Keratinocyte (primary cell): Measurements from ENCODE around the gene CEBPE. TPM values are rescaled to one million over a fixed set of nuclear protein-coding genes. Genes with fewer than 3 reads are reported as not detected.

Source experiments
- DNase-seq: peaks from one replicate; pipeline ENCODE4 v3.0.0-alpha.2; 2011; ENCODE audit warnings: low read depth, missing footprints, low spot score
- FAIRE-seq: peaks from 2 replicates; lab custom pipeline; 2011; peaks lifted over from hg19 to GRCh38; lab: Jason Lieb, UNC
- H2AFZ ChIP-seq: 2 replicates; pipeline ENCODE4 v1.6.0; 2012; ENCODE audit warnings: low read length, control low read depth, inconsistent platforms; ENCODE audit not compliant: control insufficient read depth
- H3K27ac ChIP-seq: 2 replicates; pipeline ENCODE4 v1.5.1; 2011; ENCODE audit warnings: low read length; ENCODE audit not compliant: control insufficient read depth, insufficient read depth
- H3K27me3 ChIP-seq: 3 replicates; pipeline ENCODE4 v1.6.0; 2011; ENCODE audit warnings: low read length; ENCODE audit not compliant: control insufficient read depth, insufficient read depth; ENCODE audit errors: extremely low read depth
- H3K36me3 ChIP-seq, 2 experiments: 2 replicates in 1 of 2; 3 replicates in 1 of 2; pipeline ENCODE4 v1.5.1; 2011; ENCODE audit warnings: low read length in 2 of 2, mild to moderate bottlenecking in 1 of 2; ENCODE audit not compliant: control insufficient read depth in 2 of 2, insufficient read depth in 2 of 2; ENCODE audit errors: extremely low read depth in 1 of 2
- H3K4me1 ChIP-seq: 3 replicates; pipeline ENCODE4 v1.5.1; 2011; ENCODE audit warnings: low read length; ENCODE audit not compliant: control insufficient read depth, insufficient read depth; ENCODE audit errors: extremely low read depth
- H3K4me2 ChIP-seq: 3 replicates; pipeline ENCODE4 v1.6.0; 2011; ENCODE audit warnings: low read depth, low read length; ENCODE audit not compliant: control insufficient read depth, insufficient read depth; ENCODE audit errors: extremely low read depth
- H3K4me3 ChIP-seq, 3 experiments: fragments of 200-600 bp in 1 of 3; sonication (generic) in 1 of 3; 2 replicates in 2 of 3; 3 replicates in 1 of 3; pipeline ENCODE4 v1.5.1; 2011 to 2016; ENCODE audit warnings: low read length in 3 of 3, mild to moderate bottlenecking in 3 of 3, control low read depth in 2 of 3, inconsistent platforms in 1 of 3, low read depth in 1 of 3, mixed read lengths in 1 of 3, mixed run types in 1 of 3, moderate library complexity in 1 of 3; ENCODE audit not compliant: control insufficient read depth in 2 of 3, insufficient read depth in 2 of 3; ENCODE audit errors: extremely low read depth in 1 of 3
- H3K79me2 ChIP-seq: 2 replicates; pipeline ENCODE4 v1.6.0; 2012; ENCODE audit warnings: low read length; ENCODE audit not compliant: control insufficient read depth, insufficient read depth
- H3K9ac ChIP-seq: 3 replicates; pipeline ENCODE4 v1.6.0; 2011; ENCODE audit warnings: low read length; ENCODE audit not compliant: control insufficient read depth, insufficient read depth; ENCODE audit errors: extremely low read depth
- H3K9me1 ChIP-seq: 3 replicates; pipeline ENCODE4 v1.6.0; 2011; ENCODE audit warnings: low read length; ENCODE audit not compliant: control insufficient read depth, insufficient read depth; ENCODE audit errors: extremely low read depth
- H3K9me3 ChIP-seq: 2 replicates; pipeline ENCODE4 v1.5.1; 2012; ENCODE audit warnings: low read depth, low read length; ENCODE audit not compliant: control insufficient read depth
- H4K20me1 ChIP-seq: 3 replicates; pipeline ENCODE4 v1.6.0; 2011; ENCODE audit warnings: low read length; ENCODE audit not compliant: control insufficient read depth, insufficient read depth; ENCODE audit errors: extremely low read depth
- CTCF ChIP-seq, 3 experiments: IDR thresholded peaks in 1 of 3; conservative IDR thresholded peaks in 1 of 3; optimal IDR thresholded peaks in 1 of 3; 2 replicates in 2 of 3; 3 replicates in 1 of 3; pipeline versions ENCODE3 to v1.5.1; 2011; ENCODE audit warnings: low read length in 3 of 3, mild to moderate bottlenecking in 3 of 3, moderate library complexity in 2 of 3, control low read depth in 1 of 3, inconsistent platforms in 1 of 3; ENCODE audit not compliant: insufficient read depth in 2 of 3; ENCODE audit errors: extremely low read depth in 1 of 3
- EZH2 ChIP-seq: IDR thresholded peaks from one replicate; pipeline ENCODE4 v1.6.1; 2012; ENCODE audit warnings: inconsistent platforms, mild to moderate bottlenecking, low read length, moderate library complexity
- dilution Hi-C: fragments of 300-500 bp; cut with MboI; formaldehyde crosslinking; loops from one replicate; pipeline ENCODE4 v1.7.0; 2020; ENCODE audit warnings: low sequenced_read_pairs; ENCODE audit not compliant: extremely low pct_ligation_motif_present
- polyA plus RNA-seq, 5 experiments: library from polyadenylated mRNA; depleted of rRNA in 3 of 5; stranded (reverse) in 3 of 5; stranded (forward) in 1 of 5; unstranded in 1 of 5; fragments of >200 nt; gene quantifications; 1 replicate in 1 of 5; 2 replicates in 3 of 5; 3 replicates in 1 of 5; pipeline versions ENCODE4 v1.2.1 to v1.2.3, GENCODE V29; 2011 to 2012; ENCODE audit warnings: missing spikeins in 2 of 5, low read depth in 1 of 5, low replicate concordance in 1 of 5

CEBPE gene
- polyA plus RNA-seq, 1 donor (not counting 4 experiments of a cell fraction or from before 2014, with no cell fraction given) = not detected

GRCh38 chr14:23167116-23167847, 48.2 kb upstream of the CEBPE start:
- peaks cover 22% of the 10 kb centered on the region for H3K4me1 ChIP-seq
- no peak for DNase-seq
- no peak for TF ChIP-seq CTCF (optimal IDR thresholded peaks at IDR 0.05 in 1 of 3, IDR thresholded peaks at IDR 0.05 in 1 of 3, conservative IDR thresholded peaks at IDR 0.05 in 1 of 3; ENCODE audit: extremely low read depth in 1 of 3, insufficient read depth in 2 of 3, low read length in 3 of 3)
- no peak for TF ChIP-seq EZH2
- H3K79me2 ChIP-seq = no peaks in the 10 kb centered on the region
- H3K27ac ChIP-seq = no peak overlapping the region
- dilution Hi-C loops = no loop called here
- H4K20me1 ChIP-seq = no peaks in the 10 kb centered on the region
- no peaks in the 10 kb centered on the region for H3K9me1 ChIP-seq
- no peak overlapping the region for H3K4me3 ChIP-seq
- no peak for FAIRE-seq
- no peak overlapping the region for H3K9ac ChIP-seq
- no peaks in the 10 kb centered on the region for H3K9me3 ChIP-seq
- H3K27me3 ChIP-seq = no peaks in the 10 kb centered on the region
- peaks cover 0 to 20% of the 10 kb centered on the region in 2 experiments for H3K36me3 ChIP-seq
- no peak overlapping the region for H3K4me2 ChIP-seq
- no peak overlapping the region for H2AFZ ChIP-seq

GRCh38 chr14:23164949-23165348, 45.9 kb upstream of the CEBPE start:
- H4K20me1 ChIP-seq = no peaks in the 10 kb centered on the region
- no peak overlapping the region for H3K4me2 ChIP-seq
- peaks cover 0 to 21% of the 10 kb centered on the region in 2 experiments for H3K36me3 ChIP-seq
- H3K27ac ChIP-seq = no peak overlapping the region
- H3K79me2 ChIP-seq = no peaks in the 10 kb centered on the region
- H3K27me3 ChIP-seq = no peaks in the 10 kb centered on the region
- H3K9me3 ChIP-seq = no peaks in the 10 kb centered on the region
- no peak for DNase-seq
- no peak overlapping the region for H3K4me3 ChIP-seq
- no peak overlapping the region for H3K9ac ChIP-seq
- no peaks in the 10 kb centered on the region for H3K9me1 ChIP-seq
- dilution Hi-C loops = no loop called here
- H2AFZ ChIP-seq = no peak overlapping the region
- no peak for FAIRE-seq
- TF ChIP-seq EZH2 (no peak), CTCF (optimal IDR thresholded peaks at IDR 0.05 in 1 of 3, IDR thresholded peaks at IDR 0.05 in 1 of 3, conservative IDR thresholded peaks at IDR 0.05 in 1 of 3; ENCODE audit: extremely low read depth in 1 of 3, insufficient read depth in 2 of 3, low read length in 3 of 3) (no peak)
- H3K4me1 ChIP-seq = peaks cover 11% of the 10 kb centered on the region
